Parathyroid adenoma (tissue), 2 donors: Measurements from ENCODE around the gene RUNX2.

Source experiments
- H2AFZ ChIP-seq: fragments of 300-600 bp; sonication (generic); one replicate; pipeline ENCODE4 v1.7.0; 2017; ENCODE audit warnings: antibody characterized with exemption, mild to moderate bottlenecking
- H3K27ac ChIP-seq: fragments of 300-600 bp; sonication (generic); one replicate; pipeline ENCODE4 v1.7.0; 2017
- H3K27me3 ChIP-seq: fragments of 300-600 bp; sonication (generic); one replicate; pipeline ENCODE4 v1.7.0; 2017; ENCODE audit warnings: low read length; ENCODE audit not compliant: control insufficient read depth, insufficient read depth
- H3K36me3 ChIP-seq: fragments of 300-600 bp; sonication (generic); one replicate; pipeline ENCODE4 v1.7.0; 2017; ENCODE audit warnings: low read length; ENCODE audit not compliant: control insufficient read depth, insufficient read depth
- H3K4me1 ChIP-seq: fragments of 300-600 bp; sonication (generic); one replicate; pipeline ENCODE4 v1.7.0; 2017; ENCODE audit warnings: control low read depth
- H3K4me2 ChIP-seq: fragments of 300-600 bp; sonication (generic); one replicate; pipeline ENCODE4 v1.7.0; 2017; ENCODE audit warnings: low read length
- H3K4me3 ChIP-seq: fragments of 300-600 bp; sonication (generic); one replicate; pipeline ENCODE4 v1.7.0; 2017; ENCODE audit warnings: low read depth, low read length
- H3K79me2 ChIP-seq: fragments of 300-600 bp; sonication (generic); one replicate; pipeline ENCODE4 v1.7.0; 2017; ENCODE audit warnings: control low read depth
- H3K9ac ChIP-seq: fragments of 300-600 bp; sonication (generic); one replicate; pipeline ENCODE4 v1.7.0; 2017; ENCODE audit warnings: mild to moderate bottlenecking
- H3K9me3 ChIP-seq: fragments of 300-600 bp; sonication (generic); one replicate; pipeline ENCODE4 v1.7.0; 2017; ENCODE audit warnings: low read length; ENCODE audit not compliant: control insufficient read depth
- TF ChIP-seq, protein P1 (sequence below): fragments of 300-600 bp; sonication (generic); IDR thresholded peaks from one replicate; pipeline ENCODE4 v1.7.0; 2017; ENCODE audit warnings: antibody characterized with exemption, mild to moderate bottlenecking
- donor health status: primary hyperparathyroidism.

RUNX2 gene

DNA sequence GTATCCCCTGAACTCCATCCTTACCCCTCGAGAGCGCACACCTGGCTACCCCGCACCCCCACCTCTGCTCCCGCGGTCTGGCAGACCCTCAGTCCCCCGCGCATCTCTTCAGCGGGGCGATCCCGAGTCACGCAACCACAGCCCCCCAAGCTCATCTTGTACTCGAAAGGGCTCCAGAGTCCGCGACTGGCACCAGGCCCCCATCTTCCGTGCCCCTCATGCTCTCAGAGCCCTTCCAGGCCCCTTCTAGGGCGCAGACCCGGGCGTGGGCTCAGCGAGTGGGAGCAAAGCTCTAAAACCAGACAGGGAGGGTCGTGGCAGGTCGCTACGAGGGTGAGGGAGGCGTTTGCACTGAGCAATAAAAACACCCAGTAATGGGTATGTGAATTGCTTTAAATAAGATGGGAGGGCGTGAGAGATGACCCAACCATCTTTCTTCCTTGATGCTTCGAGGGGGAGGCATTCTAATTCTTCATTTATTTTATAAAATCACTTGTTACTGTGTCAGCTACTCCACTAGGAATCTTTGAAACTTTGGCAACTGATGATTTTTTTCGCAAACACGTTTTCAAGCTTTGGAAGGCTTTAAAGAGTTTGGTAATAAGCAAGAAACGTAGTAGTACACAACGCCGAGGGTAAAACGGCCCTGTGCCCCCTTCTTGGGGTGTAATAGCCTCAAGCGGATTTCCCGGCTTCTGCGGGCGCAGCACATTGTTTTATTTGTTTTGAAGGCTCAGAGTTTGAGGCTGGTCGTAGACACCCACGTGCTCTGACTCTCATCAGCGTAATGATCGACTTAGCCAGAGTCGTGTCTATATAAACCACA is 92.2 kb downstream of the RUNX2 start:
- Histone ChIP-seq H3K4me2 (no peak overlapping the region), H3K4me1 (no peaks in the 10 kb centered on the region), H3K36me3 (no peaks in the 10 kb centered on the region), H3K4me3 (no peak overlapping the region), H3K9ac (no peak overlapping the region), H3K27ac (no peak overlapping the region), H3K79me2 (no peaks in the 10 kb centered on the region), H3K27me3 (peaks cover 18% of the 10 kb centered on the region), H3K9me3 (no peaks in the 10 kb centered on the region), H2AFZ (no peak overlapping the region)
- TF ChIP-seq, protein P1, sequence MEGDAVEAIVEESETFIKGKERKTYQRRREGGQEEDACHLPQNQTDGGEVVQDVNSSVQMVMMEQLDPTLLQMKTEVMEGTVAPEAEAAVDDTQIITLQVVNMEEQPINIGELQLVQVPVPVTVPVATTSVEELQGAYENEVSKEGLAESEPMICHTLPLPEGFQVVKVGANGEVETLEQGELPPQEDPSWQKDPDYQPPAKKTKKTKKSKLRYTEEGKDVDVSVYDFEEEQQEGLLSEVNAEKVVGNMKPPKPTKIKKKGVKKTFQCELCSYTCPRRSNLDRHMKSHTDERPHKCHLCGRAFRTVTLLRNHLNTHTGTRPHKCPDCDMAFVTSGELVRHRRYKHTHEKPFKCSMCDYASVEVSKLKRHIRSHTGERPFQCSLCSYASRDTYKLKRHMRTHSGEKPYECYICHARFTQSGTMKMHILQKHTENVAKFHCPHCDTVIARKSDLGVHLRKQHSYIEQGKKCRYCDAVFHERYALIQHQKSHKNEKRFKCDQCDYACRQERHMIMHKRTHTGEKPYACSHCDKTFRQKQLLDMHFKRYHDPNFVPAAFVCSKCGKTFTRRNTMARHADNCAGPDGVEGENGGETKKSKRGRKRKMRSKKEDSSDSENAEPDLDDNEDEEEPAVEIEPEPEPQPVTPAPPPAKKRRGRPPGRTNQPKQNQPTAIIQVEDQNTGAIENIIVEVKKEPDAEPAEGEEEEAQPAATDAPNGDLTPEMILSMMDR: no peak

DNA sequence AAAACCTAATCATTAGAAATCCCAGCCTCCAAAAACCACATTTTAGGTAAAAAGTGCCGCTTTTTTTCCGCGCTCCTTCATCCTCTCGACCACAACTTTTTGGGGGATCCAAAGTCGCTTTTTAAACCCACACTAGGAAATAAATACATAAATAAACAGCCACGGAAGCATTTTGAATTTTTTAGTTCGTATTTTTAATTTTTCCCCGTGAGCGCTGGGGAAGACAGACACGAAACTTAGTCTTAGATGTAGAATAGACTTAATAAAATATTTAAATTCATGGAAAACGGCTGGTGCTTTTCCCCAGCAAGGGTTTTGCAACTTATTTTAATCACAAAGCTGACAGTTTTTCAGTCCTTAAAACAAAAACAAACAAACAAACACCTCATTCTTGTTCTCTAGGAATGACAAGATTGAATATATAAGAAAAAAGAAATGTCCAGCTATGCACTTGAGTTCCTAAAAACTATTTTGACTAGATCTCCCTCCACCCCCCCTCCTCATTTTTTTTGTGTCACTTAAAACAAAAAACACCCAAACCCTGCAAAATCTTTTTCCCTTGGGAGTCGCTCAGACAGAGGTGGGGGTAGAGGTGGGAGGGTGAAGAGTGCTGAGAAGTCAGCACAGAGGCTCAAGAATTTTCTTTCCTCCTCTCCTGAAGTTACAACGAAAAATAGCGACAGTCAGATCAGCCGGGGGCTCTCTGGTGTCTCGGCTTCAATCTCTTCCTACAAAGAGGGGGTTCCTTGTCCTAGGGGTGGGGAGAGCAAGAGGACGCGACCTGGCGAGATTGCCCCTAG is 93.0 kb downstream of the RUNX2 start:
- H3K4me3 ChIP-seq: peak overlapping the region; percentile 35
- no peak overlapping the region for H3K27ac ChIP-seq
- H3K27me3 ChIP-seq: peaks cover 18% of the 10 kb centered on the region
- H3K79me2 ChIP-seq: no peaks in the 10 kb centered on the region
- no peak overlapping the region for H3K9ac ChIP-seq
- no peaks in the 10 kb centered on the region for H3K9me3 ChIP-seq
- H2AFZ ChIP-seq: peak overlapping the region; percentile 69
- TF ChIP-seq, protein P1: no peak
- peak overlapping the region; percentile 74 for H3K4me2 ChIP-seq
- H3K4me1 ChIP-seq: no peaks in the 10 kb centered on the region
- H3K36me3 ChIP-seq: no peaks in the 10 kb centered on the region

DNA sequence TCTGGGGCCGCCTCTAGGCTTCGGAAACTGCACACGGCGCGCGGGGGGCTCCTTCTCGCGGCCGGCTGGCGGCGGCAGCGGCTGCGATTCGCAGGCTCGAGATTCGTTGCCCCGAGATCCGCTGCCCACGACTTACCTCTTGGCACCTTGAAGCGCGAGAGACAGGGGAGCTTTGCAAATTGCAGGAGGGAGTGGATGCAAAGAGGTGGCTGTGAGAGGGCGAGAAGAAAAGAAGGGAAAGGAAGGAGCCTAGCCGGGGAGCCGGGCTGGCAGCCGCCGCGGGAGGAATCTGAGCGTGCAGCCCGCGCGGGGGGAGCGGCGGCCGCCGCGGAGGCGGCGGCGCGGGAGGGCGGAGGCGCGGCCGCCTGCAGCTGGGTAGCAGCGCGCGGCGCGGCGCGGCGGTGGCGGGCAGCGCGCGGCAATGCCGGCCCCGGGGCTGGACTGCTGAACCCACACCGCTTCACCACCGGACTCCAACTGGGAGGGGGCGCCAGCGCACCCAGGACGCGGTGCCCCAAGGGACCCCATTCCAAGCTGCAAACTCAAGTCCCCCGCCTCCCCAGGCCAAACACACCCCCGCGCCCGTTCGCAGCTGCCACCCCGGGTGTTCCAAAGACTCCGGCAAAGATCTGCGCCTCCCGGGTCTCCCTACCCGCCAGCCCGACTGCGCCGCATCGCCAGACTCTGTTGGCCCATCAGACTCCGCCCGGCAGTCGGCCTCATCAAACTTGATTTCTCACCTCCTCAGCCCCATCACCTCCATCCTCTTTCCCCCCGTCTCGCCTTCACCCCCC is 93.8 kb downstream of the RUNX2 start:
- TF ChIP-seq, protein P1: no peak
- H3K9ac ChIP-seq: no peak overlapping the region
- peaks cover 18% of the 10 kb centered on the region for H3K27me3 ChIP-seq
- no peaks in the 10 kb centered on the region for H3K9me3 ChIP-seq
- H3K27ac ChIP-seq: no peak overlapping the region
- H3K4me3 ChIP-seq: peak overlapping the region; percentile 35
- no peaks in the 10 kb centered on the region for H3K4me1 ChIP-seq
- H3K36me3 ChIP-seq: no peaks in the 10 kb centered on the region
- H2AFZ ChIP-seq: peak overlapping the region; percentile 69
- H3K79me2 ChIP-seq: no peaks in the 10 kb centered on the region
- H3K4me2 ChIP-seq: peak overlapping the region; percentile 74

DNA sequence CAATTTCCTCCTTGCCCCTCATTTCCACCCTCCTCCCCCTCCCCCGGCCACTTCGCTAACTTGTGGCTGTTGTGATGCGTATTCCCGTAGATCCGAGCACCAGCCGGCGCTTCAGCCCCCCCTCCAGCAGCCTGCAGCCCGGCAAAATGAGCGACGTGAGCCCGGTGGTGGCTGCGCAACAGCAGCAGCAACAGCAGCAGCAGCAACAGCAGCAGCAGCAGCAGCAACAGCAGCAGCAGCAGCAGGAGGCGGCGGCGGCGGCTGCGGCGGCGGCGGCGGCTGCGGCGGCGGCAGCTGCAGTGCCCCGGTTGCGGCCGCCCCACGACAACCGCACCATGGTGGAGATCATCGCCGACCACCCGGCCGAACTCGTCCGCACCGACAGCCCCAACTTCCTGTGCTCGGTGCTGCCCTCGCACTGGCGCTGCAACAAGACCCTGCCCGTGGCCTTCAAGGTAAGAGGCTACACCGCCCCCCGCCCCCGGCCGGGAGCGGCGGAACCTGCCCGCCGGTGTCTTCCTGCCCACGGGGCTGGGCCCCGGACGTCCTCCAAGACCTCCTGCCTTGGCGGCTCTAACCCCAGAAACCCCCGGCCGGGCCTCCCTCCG is 94.5 kb downstream of the RUNX2 start:
- TF ChIP-seq, protein P1: no peak
- no peak overlapping the region for H3K27ac ChIP-seq
- H3K4me3 ChIP-seq: peak overlapping the region; percentile 38
- no peak overlapping the region for H3K9ac ChIP-seq
- no peaks in the 10 kb centered on the region for H3K79me2 ChIP-seq
- H3K9me3 ChIP-seq: no peaks in the 10 kb centered on the region
- no peaks in the 10 kb centered on the region for H3K4me1 ChIP-seq
- H3K4me2 ChIP-seq: peak overlapping the region; percentile 74
- H3K36me3 ChIP-seq: no peaks in the 10 kb centered on the region
- peak overlapping the region; percentile 64 for H2AFZ ChIP-seq
- H3K27me3 ChIP-seq: peaks cover 18% of the 10 kb centered on the region
